Liver (tissue), 9 donors: ENCODE results near the gene SLITRK3. TPM values are rescaled to one million over a fixed set of nuclear protein-coding genes. Genes with fewer than 3 reads are reported as not detected.

Experiments
- DNase-seq: peaks from one replicate; pipeline ENCODE4 v3.0.0-alpha.2; 2017; ENCODE audit warnings: low spot score
- H3K27ac ChIP-seq, 2 donors: one replicate each; pipeline ENCODE4 v1.7.0; 2013; ENCODE audit warnings: inconsistent platforms in 2 of 2, low read length in 2 of 2, control low read depth in 1 of 2, low read depth in 1 of 2, mild to moderate bottlenecking in 1 of 2
- H3K27me3 ChIP-seq, 4 donors: one replicate each; pipeline versions ENCODE4 v1.6.1 to v1.7.0; 2013; ENCODE audit warnings: low read length in 3 of 4, inconsistent platforms in 1 of 4, mild to moderate bottlenecking in 1 of 4, moderate library complexity in 1 of 4; ENCODE audit not compliant: control insufficient read depth in 4 of 4, insufficient read depth in 4 of 4
- H3K36me3 ChIP-seq, 4 donors: one replicate each; pipeline versions ENCODE4 v1.6.1 to v1.7.0; 2013; ENCODE audit warnings: low read length in 3 of 4, mild to moderate bottlenecking in 3 of 4, low read depth in 1 of 4, moderate library complexity in 1 of 4; ENCODE audit not compliant: control insufficient read depth in 4 of 4, insufficient read depth in 3 of 4
- H3K4me1 ChIP-seq, 4 donors: one replicate each; pipeline versions ENCODE4 v1.6.1 to v1.7.0; 2013; ENCODE audit warnings: low read length in 3 of 4, mild to moderate bottlenecking in 3 of 4, moderate library complexity in 1 of 4; ENCODE audit not compliant: control insufficient read depth in 4 of 4, insufficient read depth in 4 of 4
- H3K4me3 ChIP-seq, 3 donors: one replicate each; pipeline versions ENCODE4 v1.6.1 to v1.7.0; 2013; ENCODE audit warnings: low read length in 3 of 3, control low read depth in 1 of 3, low read depth in 1 of 3, mild to moderate bottlenecking in 1 of 3
- H3K9ac ChIP-seq, 2 donors: one replicate each; pipeline ENCODE4 v1.7.0; 2013; ENCODE audit warnings: low read length in 2 of 2, mild to moderate bottlenecking in 2 of 2, moderate library complexity in 2 of 2, control low read depth in 1 of 2, low read depth in 1 of 2
- H3K9me3 ChIP-seq, 4 donors: one replicate each; pipeline versions ENCODE4 v1.6.1 to v1.7.0; 2013; ENCODE audit warnings: low read length in 3 of 4; ENCODE audit not compliant: control insufficient read depth in 4 of 4
- ATF3 ChIP-seq: IDR thresholded peaks from 2 replicates; pipeline ENCODE4 v1.6.1; 2016; ENCODE audit warnings: antibody characterized with exemption
- CTCF ChIP-seq: fragments of 150-350 bp; IDR thresholded peaks from 2 replicates; pipeline ENCODE4 v1.5.1; 2017; ENCODE audit warnings: improper control_type of control experiment, low read depth, low read length; ENCODE audit not compliant: missing input control
- EGR1 ChIP-seq, 2 donors: IDR thresholded peaks; 2 replicates each; pipeline ENCODE4 v1.6.1; 2016 to 2018; ENCODE audit warnings: antibody characterized with exemption in 2 of 2, low read depth in 2 of 2
- FOXA1 ChIP-seq: IDR thresholded peaks from 2 replicates; pipeline ENCODE4 v1.6.1; 2016; ENCODE audit warnings: antibody characterized with exemption
- FOXA2 ChIP-seq: IDR thresholded peaks from 2 replicates; pipeline ENCODE4 v1.6.1; 2016; ENCODE audit warnings: antibody characterized with exemption
- HNF4A ChIP-seq, 2 donors: conservative IDR thresholded peaks; 2 replicates each; pipeline ENCODE4 v1.6.1; 2016; ENCODE audit warnings: antibody characterized with exemption in 2 of 2, mild to moderate bottlenecking in 2 of 2
- HNF4G ChIP-seq: IDR thresholded peaks from 2 replicates; pipeline ENCODE4 v1.6.1; 2016; ENCODE audit warnings: antibody characterized with exemption
- RAD21 ChIP-seq, 2 donors: IDR thresholded peaks; 2 replicates each; pipeline ENCODE4 v1.6.1; 2016; ENCODE audit warnings: antibody characterized with exemption in 2 of 2, mild to moderate bottlenecking in 2 of 2
- REST ChIP-seq: IDR thresholded peaks from 2 replicates; pipeline ENCODE4 v1.6.1; 2016; ENCODE audit warnings: antibody characterized with exemption, mild to moderate bottlenecking
- RXRA ChIP-seq, 2 donors: IDR thresholded peaks; 2 replicates each; pipeline ENCODE4 v1.6.1; 2017 to 2018; ENCODE audit warnings: antibody characterized with exemption in 2 of 2, mild to moderate bottlenecking in 1 of 2
- SP1 ChIP-seq: IDR thresholded peaks from 2 replicates; pipeline ENCODE4 v1.6.1; 2018; ENCODE audit warnings: antibody characterized with exemption, mild to moderate bottlenecking
- TAF1 ChIP-seq: conservative IDR thresholded peaks from 2 replicates; pipeline ENCODE4 v1.6.1; 2016; ENCODE audit warnings: antibody characterized with exemption, mild to moderate bottlenecking
- YY1 ChIP-seq: IDR thresholded peaks from 2 replicates; pipeline ENCODE4 v1.6.1; 2016; ENCODE audit warnings: antibody characterized with exemption, mild to moderate bottlenecking
- ZBTB33 ChIP-seq: IDR thresholded peaks from 2 replicates; pipeline ENCODE4 v1.6.1; 2016; ENCODE audit warnings: antibody characterized with exemption
- WGBS: extraction: QIAGEN DNeasy Blood & Tissue Kit; methylation state at CpG from one replicate; pipeline ENCODE4 v1.1.7; 2013; 5-methylcytosine and 5-hydroxymethylcytosine counted together
- polyA plus RNA-seq, 2 donors: library from polyadenylated mRNA; stranded (reverse) in 1 of 2; unstranded in 1 of 2; fragments of 200-250 nt in 1 of 2; fragments of >200 nt in 1 of 2; fragmentation: Nextera tagmentation in 1 of 2; extraction: Ambion mirVana in 1 of 2; gene quantifications; one replicate each; pipeline versions ENCODE4 v1.2.1 to v1.2.3, GENCODE V29; 2013 to 2015
- total RNA-seq, 2 donors: library from RNA; depleted of rRNA; stranded (reverse); fragments of >200 nt; gene quantifications; one replicate each; pipeline ENCODE4 v1.2.3, GENCODE V29; 2014
- donor health status: healthy.
- donor health status: healthy.
- donor health status: healthy.
- donor health status: healthy.
- donor health status: healthy.

The SLITRK3 gene
- total and polyA plus RNA-seq, 4 donors = 0.05 to 4.2 (median 1.9) TPM

GRCh38 chr3:165204445-165204844 is 8.3 kb upstream of the SLITRK3 start:
- H3K9me3 ChIP-seq = no peaks in the 10 kb centered on the region
- no peak overlapping the region for H3K4me3 ChIP-seq
- H3K27ac ChIP-seq = no peak overlapping the region
- no peaks in the 10 kb centered on the region for H3K36me3 ChIP-seq
- no peaks in the 10 kb centered on the region for H3K27me3 ChIP-seq
- TF ChIP-seq FOXA1 (no peak), CTCF (no peak), ZBTB33 (no peak), REST (no peak), RAD21 (IDR thresholded peaks at IDR 0.05) (no peak), SP1 (no peak), TAF1 (no peak), HNF4G (no peak), RXRA (IDR thresholded peaks at IDR 0.05) (no peak)
- DNase-seq = no peak
- 97% methylated on average over 1 of the region's 1 CpG for WGBS
- H3K4me1 ChIP-seq = peaks cover 0 to 13% (median 1%) of the 10 kb centered on the region in 4 donors
- no peak overlapping the region for H3K9ac ChIP-seq

- no peaks in the 10 kb centered on the region for H3K36me3 ChIP-seq
- no peak overlapping the region for H3K9ac ChIP-seq
- no peak overlapping the region for H3K4me3 ChIP-seq
- no peaks in the 10 kb centered on the region for H3K9me3 ChIP-seq
- H3K27ac ChIP-seq = no peak overlapping the region
- H3K4me1 ChIP-seq = peaks cover 0 to 7% (median 0%) of the 10 kb centered on the region in 4 donors
- 92% methylated on average over 5 of the region's 5 CpGs for WGBS
- H3K27me3 ChIP-seq = no peaks in the 10 kb centered on the region
- no peak for DNase-seq
- TF ChIP-seq ATF3 = no peak
- TF ChIP-seq YY1 = no peak
- no peak for TF ChIP-seq REST
- TF ChIP-seq RXRA (IDR thresholded peaks at IDR 0.05) = no peak
- TF ChIP-seq EGR1 (IDR thresholded peaks at IDR 0.05; ENCODE audit: low read depth in 2 of 2) = no peak
- TF ChIP-seq ZBTB33 = no peak
- TF ChIP-seq FOXA2 = no peak
- TF ChIP-seq FOXA1 = no peak
- no peak for TF ChIP-seq HNF4G
- no peak for TF ChIP-seq TAF1
- TF ChIP-seq HNF4A (conservative IDR thresholded peaks at IDR 0.05) = no peak
Measured at GRCh38 chr3:165202995-165203394, 6.8 kb upstream of the SLITRK3 start.
